Measurements from ENCODE around the gene SHANK3.
"Not testable (repeated sequence)": the region's sequence is repeated elsewhere in the genome, so short reads cannot be mapped to it uniquely, and the experiment has no call there.

GRCh38 chr22:50643821-50644101, 28.9 kb upstream of the SHANK3 start:
- TF ChIP-seq CTCF (optimal IDR thresholded peaks at IDR 0.05 in 1 of 3, IDR thresholded peaks at IDR 0.05 in 1 of 3, conservative IDR thresholded peaks at IDR 0.05 in 1 of 3; ENCODE audit: extremely low read depth in 1 of 3, insufficient read depth in 2 of 3, low read length in 3 of 3); EZH2 (IDR thresholded peaks at IDR 0.05; ENCODE audit: low read length): not testable (repeated sequence)
